Right kidney (tissue), 1 donor: ENCODE measurements around the gene CCDC157.
"Not testable (repeated sequence)": the region's sequence is repeated elsewhere in the genome, so short reads cannot be mapped to it uniquely, and the experiment has no call there.

Experiments used
- DNase-seq: peaks from one replicate; pipeline ENCODE4 v3.0.0-alpha.2; 2016

Gene CCDC157

GRCh38 chr22:30325065-30325720, 31.6 kb upstream of the CCDC157 start:
- no peak for DNase-seq

DNA sequence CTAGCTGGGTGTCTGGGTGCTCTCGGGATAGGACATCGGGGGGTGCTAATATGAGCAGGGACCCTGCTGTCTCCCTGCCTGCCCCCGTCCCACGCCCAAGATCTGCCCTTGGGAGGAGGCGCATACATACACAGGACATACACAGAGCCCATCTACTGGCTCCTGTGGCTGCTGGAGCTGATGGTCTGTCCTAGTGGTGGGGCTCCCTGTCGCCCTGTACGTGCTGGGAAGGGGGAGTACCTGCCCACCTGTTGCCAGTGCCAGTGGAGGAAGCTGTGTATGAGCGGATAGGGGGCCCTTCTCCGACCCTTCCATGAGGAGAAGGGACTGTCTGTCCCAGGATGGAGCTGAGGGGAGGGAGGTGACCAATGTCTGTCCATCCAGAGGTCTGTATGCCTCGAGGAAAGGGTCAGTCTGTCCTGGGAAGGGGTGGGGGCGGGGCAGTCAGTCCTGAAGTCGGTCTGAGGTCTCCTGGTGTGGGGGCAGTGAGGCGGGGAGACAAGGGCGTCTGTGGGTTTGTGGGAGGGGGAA, 31.0 kb upstream of the CCDC157 start:
- no peak for DNase-seq

DNA sequence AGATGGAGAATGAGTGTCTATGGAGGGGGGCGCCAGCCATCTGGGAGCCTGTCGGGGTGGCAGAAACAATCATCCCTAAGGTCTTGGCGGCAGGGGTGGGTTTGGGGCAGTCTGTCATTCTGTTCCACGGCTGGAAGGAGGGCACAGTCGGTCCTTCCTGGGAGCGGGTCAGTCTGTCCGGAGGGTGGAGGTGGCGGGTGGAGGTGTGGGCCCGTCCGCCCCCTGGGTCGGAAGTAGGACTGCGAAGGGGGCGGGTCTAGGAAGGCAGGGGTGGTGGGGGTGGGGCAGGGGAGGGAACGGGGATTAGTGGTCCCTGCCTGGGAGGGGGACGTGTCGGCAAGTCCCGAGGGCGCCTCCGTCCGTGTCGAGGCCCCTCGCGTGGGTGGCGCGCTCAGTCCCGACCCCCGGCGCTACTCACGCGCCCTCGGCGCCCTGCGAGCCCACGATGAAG, 30.5 kb upstream of the CCDC157 start:
- no peak for DNase-seq

GRCh38 chr22:30326706-30327362, 30.0 kb upstream of the CCDC157 start, which contains the start of gene TBC1D10A:
Gene TBC1D10A (minus strand): TSS chr22:30326941. CDS start chr22:30326881, 60 bp downstream.
- DNase-seq = peak; percentile 89

GRCh38 chr22:30327864-30328345, 28.9 kb upstream of the CCDC157 start:
- DNase-seq = no peak

DNA sequence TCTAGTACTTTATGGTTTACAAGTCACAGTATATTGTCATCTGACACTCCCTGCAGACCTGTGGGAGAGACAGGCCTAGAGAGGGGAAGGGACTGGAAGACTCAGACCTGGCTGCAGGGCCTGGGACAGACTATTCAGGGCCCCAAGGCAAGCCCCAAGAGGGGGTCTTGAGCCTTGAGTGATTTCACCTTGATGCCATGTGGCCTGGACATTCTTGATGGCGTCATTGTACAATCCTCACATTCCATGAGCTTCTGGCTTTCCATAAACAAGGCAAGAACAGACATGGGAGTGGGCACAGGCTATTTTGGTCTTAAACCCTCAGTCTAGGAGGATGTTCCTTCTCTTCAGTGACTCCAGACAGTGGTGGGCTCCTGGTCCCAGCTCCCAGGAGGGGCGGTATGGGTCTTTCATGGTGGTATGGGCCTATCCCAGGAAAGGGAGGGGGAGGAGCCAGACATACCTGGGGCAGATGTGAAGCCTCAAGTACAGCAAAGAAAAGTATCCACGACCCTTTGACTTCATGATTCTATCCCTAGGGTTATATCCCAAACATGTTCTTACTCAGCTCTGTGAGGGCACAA, 28.2 kb upstream of the CCDC157 start:
- DNase-seq = no peak

GRCh38 chr22:30332551-30332950, 24.3 kb upstream of the CCDC157 start:
- DNase-seq = no peak

DNA sequence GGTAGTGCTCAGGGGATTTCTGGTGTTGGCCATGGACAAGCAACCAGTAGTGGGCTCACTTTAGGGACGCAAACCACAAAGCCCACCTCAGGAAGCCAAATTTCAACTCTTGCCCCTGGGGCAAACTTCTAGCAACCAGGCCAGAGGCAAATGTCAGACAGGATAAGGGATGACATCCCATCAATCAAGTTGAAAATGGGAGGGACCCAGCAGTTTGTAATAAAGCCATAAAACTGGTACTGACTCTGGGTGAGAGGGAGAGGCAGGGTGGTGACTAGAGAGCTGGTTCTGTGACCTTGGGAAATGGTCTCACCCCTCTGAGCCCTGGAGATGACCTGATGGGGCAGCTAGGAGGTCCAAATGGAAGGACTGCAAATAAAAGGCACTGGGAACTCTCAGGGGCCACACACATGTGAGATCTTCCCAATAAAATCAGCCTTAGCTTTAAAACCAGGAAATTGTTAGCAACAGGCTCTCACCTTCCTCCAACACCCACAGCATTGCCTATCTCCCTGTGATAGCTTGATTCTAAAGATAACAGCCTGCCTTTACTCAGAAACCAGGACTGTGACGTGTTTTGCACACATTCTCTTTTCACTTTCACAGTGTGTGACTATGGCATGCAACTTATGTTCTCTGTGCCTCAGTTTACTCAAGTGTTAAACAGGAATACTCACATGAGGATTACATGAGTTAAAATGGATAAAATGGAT, 23.7 kb upstream of the CCDC157 start:
- DNase-seq = no peak

- DNase-seq = no peak
These were observed 23.1 kb upstream of the CCDC157 start for GRCh38 chr22:30333707-30334087.

GRCh38 chr22:30334646-30335045, 22.2 kb upstream of the CCDC157 start:
- DNase-seq = no peak

- DNase-seq = no peak
These were observed 21.6 kb upstream of the CCDC157 start for GRCh38 chr22:30335236-30335635.

DNA sequence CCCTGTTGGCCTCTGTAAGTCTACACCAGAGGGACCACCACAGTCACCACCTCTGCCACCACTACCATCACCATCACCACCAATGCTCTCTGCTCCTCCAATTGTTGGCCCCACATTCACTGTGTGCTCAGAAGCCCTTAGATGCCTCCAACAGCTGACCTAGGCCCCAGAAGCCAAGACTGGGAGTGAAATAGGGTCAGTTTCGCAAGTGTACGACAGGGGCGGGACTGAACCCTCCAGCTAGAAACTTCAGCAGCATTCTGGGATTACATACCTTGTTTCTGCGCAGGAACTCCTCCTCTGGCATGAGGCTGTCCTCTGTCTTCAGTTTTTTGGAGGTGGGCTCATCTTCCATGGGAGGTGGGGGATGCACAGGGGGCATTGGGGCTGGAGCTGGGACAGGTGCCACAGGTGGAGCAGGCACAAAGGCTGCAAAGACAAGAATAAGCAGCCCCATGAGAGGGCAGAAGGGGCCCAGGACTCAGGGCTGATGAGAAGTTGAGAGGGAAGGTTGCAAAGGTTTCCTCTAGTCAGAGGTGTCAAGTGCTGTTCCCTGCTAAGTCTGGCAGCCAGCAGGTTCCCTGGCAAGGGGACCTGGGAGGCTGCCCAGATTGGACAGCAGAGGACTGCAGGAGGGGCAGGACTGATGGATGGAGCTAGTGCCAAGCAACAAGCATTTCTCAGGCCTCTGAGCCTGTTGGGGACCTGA, 19.9 kb upstream of the CCDC157 start:
- DNase-seq = no peak

GRCh38 chr22:30337461-30337778, 19.4 kb upstream of the CCDC157 start:
- DNase-seq = no peak

DNA sequence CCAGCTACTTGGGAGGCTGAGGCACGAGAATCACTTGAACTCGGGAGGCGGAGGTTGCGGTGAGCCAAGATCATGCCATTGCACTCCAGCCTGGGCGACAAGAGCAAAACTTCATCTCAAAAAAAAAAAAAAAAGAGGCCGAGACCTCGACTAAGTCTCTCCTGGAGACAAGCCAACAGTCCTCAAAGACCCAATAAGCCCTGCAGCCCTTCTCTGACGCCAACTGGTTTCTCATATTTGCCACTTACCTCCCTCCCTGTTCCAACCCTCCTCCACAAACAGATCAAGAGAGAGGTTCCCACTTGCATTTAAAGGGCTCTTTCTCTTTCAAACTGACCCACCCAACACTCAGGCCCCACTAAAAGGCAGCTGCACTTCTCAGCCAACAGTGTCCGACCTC, 18.5 kb upstream of the CCDC157 start:
- not testable (repeated sequence) for DNase-seq

DNA sequence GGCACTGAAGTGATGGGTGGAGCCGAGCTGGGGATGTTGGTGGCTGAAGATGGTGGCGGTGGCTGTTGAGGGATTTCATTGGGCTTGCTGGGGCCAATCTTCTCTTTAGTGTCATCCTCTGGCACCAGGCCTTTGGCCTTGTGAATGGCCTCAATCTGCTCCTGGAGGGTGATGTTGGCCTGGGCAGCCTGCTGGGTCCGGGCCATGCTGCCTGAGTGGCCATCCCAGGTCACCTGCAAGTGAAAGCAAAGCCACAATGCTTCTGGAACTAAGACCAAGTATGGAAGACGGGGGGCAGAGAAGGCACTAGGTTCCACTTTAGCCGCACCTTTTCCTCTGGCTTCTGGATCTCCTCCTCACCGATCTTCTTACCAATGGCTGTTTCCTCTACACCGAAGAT, 18.0 kb upstream of the CCDC157 start:
- no peak for DNase-seq

- DNase-seq = no peak
These were observed 15.7 kb upstream of the CCDC157 start for GRCh38 chr22:30340911-30341685.

DNA sequence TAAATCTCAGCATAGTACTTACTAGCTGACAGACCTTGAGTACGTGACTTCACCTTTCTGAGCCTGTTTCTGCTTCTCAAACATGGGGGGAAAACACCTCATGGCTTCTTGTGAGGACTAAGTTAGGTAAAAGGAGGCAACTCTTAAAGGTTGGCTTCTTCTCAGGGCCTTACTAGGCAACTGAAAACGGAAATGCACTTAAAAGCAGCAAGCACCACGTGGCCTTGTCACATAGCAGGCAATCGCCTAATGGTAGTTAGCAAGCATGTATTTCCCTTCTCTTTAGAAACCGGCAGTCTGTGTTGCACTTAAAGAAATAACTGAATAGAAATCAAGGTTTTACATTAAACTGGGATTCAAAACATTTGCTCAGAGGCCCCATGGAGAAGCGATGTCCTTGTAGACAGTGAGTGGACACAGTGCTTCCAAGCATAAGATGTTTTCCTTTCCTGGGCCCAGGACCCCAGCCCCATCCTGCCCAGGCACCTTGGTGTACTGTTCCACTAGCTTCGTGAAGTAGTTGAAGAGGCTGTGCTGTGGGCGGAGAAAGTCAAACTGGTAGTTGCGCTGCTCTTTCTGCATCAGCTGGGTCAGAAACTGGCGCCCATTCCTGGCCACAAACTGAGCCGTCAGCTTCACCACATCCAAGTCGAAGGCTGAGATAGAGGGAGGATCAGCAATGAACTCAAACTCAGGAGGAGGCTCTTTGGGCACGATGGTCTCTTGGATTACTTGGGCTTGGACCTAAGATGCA, 12.2 kb upstream of the CCDC157 start:
- no peak for DNase-seq

DNA sequence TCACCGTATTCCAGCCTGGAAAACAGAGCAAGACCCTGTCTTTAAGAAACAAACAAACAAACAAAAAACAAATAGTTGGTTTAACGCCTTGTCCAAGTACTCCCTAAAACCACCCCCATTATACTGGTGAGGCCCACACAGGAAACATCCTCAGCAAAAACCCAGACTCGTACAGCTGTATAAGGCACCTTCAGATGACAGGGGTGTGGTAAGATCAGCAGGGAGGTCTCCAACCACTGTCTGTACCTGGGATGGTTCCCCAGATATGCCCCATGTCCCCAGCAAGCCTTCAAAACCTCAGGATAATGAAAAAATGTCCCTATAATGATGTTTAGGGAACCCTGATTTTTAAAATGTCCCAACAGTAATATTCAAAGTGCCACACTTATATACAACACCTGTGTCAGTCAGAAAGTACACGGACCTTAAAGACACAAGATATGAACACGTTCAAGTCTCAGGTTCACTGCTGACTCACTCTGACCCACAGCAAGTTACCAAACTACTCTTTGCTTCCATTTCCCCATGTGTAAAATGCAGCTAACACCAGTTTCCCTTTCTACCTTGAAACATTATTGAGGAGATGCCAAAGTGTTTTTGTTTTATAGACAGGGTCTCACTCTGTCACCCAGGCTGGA, 9.4 kb upstream of the CCDC157 start:
- no peak for DNase-seq

DNA sequence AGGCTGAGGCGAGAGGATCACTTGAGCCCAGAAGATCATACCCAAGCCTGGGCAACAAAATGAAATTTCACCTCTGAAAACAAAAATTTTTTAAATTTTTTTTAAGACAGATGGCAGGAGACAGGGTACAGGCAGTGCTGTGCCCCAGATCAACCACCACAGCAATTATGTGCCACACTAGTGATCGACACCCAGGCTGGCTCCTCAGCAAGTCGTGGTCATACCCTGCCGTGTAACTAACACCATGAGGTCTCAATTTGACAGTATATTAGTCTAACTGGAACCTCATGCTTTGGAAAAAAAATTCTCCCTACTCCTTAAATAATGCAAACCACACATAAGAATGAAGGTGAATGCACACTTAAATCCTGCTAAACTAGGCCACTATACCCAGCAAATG, 8.4 kb upstream of the CCDC157 start:
- DNase-seq = no peak

DNA sequence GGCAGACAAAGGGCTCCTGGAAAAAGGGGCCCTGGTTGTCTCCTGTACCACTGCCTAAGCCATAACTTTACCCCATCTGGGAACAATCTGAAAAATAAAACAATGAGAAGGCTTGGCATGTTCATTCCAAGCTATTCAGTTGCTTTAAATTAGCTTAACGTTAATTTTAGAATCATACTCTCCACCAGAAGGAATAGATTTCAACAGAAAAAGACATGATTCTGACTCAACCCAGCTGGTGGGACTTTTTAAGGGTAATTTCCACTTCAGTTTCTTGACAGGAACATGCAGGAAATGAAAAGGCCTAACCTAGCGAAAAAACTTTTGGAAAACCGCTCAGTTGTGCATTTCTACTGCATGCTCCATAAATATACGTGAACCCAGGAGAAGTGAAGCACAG, 8.0 kb upstream of the CCDC157 start:
- no peak for DNase-seq
